22Rv1 (cell line): ENCODE measurements around the gene MYORG.

Experiments used
- ZFX ChIP-seq: fragments of 450-650 bp; IDR thresholded peaks from 2 replicates; pipeline ENCODE4 v1.6.1; 2017; ENCODE audit warnings: antibody characterized with exemption, borderline replicate concordance
- TF ChIP-seq, protein P1 (sequence below): fragments of 450-650 bp; IDR thresholded peaks from 2 replicates; pipeline ENCODE4 v1.5.1; 2017; ENCODE audit warnings: mild to moderate bottlenecking

DNA sequence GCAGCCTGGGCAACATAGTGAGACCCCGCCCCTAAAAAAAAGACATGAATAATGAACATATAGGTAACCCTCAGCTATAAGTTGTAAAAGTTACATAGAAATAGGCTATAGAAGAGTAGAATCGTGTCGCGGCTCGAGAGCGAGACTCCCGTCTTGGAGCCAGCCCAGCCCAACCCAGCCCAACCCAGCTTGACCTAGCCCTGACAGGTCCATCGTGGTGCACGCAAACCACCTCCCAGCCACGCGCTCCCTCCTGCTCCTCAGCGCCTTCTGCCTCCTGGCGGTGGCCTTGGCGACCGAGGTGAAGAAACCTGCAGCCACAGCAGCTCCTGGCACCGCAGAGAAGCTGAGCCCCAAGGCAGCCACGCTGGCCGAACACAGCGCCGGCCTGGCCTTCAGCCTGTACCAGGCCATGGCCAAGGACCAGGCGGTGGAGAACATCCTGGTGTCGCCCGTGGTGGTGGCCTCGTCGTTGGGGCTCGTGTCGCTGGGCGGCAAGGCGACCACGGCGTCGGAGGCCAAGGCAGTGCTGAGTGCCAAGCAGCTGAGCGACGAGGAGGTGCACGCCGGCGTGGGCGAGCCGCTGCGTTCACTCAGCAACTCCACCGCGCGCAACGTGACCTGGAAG is 58.4 kb downstream of the MYORG start:
- TF ChIP-seq, protein P1, sequence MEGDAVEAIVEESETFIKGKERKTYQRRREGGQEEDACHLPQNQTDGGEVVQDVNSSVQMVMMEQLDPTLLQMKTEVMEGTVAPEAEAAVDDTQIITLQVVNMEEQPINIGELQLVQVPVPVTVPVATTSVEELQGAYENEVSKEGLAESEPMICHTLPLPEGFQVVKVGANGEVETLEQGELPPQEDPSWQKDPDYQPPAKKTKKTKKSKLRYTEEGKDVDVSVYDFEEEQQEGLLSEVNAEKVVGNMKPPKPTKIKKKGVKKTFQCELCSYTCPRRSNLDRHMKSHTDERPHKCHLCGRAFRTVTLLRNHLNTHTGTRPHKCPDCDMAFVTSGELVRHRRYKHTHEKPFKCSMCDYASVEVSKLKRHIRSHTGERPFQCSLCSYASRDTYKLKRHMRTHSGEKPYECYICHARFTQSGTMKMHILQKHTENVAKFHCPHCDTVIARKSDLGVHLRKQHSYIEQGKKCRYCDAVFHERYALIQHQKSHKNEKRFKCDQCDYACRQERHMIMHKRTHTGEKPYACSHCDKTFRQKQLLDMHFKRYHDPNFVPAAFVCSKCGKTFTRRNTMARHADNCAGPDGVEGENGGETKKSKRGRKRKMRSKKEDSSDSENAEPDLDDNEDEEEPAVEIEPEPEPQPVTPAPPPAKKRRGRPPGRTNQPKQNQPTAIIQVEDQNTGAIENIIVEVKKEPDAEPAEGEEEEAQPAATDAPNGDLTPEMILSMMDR: no peak
- no peak for TF ChIP-seq ZFX
